IMR-90 (cell line): ENCODE measurements around the gene TXK.

Source experiments
- CEBPB ChIP-seq: IDR thresholded peaks from 2 replicates; pipeline ENCODE4 v1.6.1; 2012; ENCODE audit warnings: low read depth, low read length, improper control_type of control experiment
- CTCF ChIP-seq: conservative IDR thresholded peaks from 2 replicates; pipeline ENCODE4 v1.5.1; 2012; ENCODE audit warnings: mild to moderate bottlenecking, low read depth, low read length, improper control_type of control experiment
- MAFK ChIP-seq: IDR thresholded peaks from 2 replicates; pipeline ENCODE4 v1.6.1; 2012; ENCODE audit warnings: low read depth, low read length, improper control_type of control experiment
- MXI1 ChIP-seq: IDR thresholded peaks from 2 replicates; pipeline ENCODE4 v1.6.1; 2012; ENCODE audit warnings: low read depth, mild to moderate bottlenecking, low read length, moderate library complexity, borderline replicate concordance
- POLR2A ChIP-seq: IDR thresholded peaks from 2 replicates; pipeline ENCODE4 v1.6.1; 2012; ENCODE audit warnings: mild to moderate bottlenecking, low read depth, low read length
- RAD21 ChIP-seq: IDR thresholded peaks from 2 replicates; pipeline ENCODE4 v1.6.1; 2012; ENCODE audit warnings: low read length, improper control_type of control experiment
- RFX5 ChIP-seq: IDR thresholded peaks from 2 replicates; pipeline ENCODE4 v1.8.0; 2012; ENCODE audit warnings: low read depth, mild to moderate bottlenecking, low read length, moderate library complexity

- TF ChIP-seq CTCF (no peak), CEBPB (no peak), POLR2A (no peak), RAD21 (no peak), RFX5 (no peak), MXI1 (no peak), MAFK (no peak)
Measured at GRCh38 chr4:48129307-48130014, 4.6 kb downstream of the TXK start.
